ENCODE results near the gene BROX.

BROX gene

DNA sequence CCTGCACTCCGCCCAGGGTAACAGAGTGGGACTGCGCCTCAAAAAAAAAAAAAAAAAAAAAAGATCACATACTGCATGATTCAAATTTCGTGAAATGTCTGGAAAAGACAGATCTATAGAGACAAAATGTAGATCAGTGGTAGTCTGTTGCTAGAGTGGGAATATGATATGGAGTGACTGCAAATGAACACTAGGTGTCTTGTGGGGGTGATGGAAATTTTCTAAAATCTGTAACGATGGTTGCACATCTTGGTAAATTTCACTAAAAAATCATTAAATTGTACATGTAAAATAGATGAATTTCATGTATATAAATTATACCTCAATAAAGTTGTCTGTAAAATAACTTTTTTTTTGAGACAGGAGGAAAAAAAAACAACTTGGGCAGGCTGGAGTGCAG is 5.5 kb upstream of the BROX start:
- H3K4me3 ChIP-seq (ENCODE audit: low read depth, low read length) = no peak overlapping the region
- TF ChIP-seq, protein P1, sequence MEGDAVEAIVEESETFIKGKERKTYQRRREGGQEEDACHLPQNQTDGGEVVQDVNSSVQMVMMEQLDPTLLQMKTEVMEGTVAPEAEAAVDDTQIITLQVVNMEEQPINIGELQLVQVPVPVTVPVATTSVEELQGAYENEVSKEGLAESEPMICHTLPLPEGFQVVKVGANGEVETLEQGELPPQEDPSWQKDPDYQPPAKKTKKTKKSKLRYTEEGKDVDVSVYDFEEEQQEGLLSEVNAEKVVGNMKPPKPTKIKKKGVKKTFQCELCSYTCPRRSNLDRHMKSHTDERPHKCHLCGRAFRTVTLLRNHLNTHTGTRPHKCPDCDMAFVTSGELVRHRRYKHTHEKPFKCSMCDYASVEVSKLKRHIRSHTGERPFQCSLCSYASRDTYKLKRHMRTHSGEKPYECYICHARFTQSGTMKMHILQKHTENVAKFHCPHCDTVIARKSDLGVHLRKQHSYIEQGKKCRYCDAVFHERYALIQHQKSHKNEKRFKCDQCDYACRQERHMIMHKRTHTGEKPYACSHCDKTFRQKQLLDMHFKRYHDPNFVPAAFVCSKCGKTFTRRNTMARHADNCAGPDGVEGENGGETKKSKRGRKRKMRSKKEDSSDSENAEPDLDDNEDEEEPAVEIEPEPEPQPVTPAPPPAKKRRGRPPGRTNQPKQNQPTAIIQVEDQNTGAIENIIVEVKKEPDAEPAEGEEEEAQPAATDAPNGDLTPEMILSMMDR (IDR thresholded peaks at IDR 0.05; ENCODE audit: borderline replicate concordance, insufficient read depth, low read depth, low read length) = no peak

- no peak overlapping the region for H3K4me3 ChIP-seq (ENCODE audit: low read depth, low read length)
- TF ChIP-seq, protein P1 (IDR thresholded peaks at IDR 0.05; ENCODE audit: borderline replicate concordance, insufficient read depth, low read depth, low read length) = no peak
These were observed 2.6 kb upstream of the BROX start for GRCh38 chr1:222709700-222710153.

DNA sequence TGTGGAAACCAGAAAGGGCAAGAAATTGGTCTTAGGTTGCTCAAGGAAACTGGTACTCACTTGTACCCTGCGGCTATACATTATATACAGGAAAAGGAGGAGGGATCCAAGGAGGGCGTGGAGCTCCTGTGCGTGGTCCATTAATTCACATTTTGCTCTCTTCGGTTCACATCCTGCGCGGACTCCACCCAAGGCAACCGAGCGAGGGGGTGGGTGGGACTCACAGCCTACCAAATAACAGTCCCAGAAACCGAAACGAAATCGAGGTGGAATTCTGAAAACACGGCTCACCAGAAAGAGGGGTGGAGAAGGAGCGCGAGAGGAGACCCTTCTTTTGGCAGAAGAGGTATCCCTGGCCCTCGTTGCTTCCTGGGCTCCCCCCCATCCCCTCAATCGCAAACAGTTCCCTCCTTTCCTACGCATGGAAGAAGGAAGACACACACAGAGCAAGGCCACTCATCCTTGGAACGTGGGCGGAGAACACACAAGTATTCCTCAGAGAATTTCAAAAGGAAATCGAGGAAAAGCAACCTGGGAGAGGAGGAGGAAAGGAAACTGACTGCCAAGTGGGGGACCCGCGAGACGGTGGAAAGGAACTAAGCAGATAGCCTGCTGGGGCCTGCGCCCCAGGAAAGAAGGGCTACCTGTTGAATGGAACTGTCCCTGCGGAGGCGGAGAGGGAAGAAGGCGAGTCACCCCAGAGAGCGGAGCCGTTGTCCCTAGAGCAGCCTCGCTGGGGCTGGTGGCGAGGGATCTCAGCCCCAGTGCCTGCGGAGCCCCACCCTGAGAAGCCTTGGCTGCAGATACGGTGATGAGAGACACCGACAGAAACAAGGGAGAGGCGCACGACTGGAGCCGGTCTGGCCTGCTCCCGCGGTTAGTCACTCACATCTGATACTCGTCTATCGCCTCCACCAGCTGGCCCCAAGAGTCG is 778 bp upstream of the BROX start:
- TF ChIP-seq, protein P1 (IDR thresholded peaks at IDR 0.05; ENCODE audit: borderline replicate concordance, insufficient read depth, low read depth, low read length) = no peak
- peak overlapping the region; percentile 82 for H3K4me3 ChIP-seq (ENCODE audit: low read depth, low read length)

- peak overlapping the region; percentile 90 for H3K4me3 ChIP-seq (ENCODE audit: low read depth, low read length)
These were observed 962 bp downstream of the BROX start for GRCh38 chr1:222713091-222713961.

GRCh38 chr1:222716393-222716792 is 4.0 kb downstream of the BROX start:
- TF ChIP-seq, protein P1 (IDR thresholded peaks at IDR 0.05; ENCODE audit: borderline replicate concordance, insufficient read depth, low read depth, low read length) = no peak
- H3K4me3 ChIP-seq (ENCODE audit: low read depth, low read length) = no peak overlapping the region

More at GRCh38 chr1:222713091-222713961, 962 bp downstream of the BROX start:
- TF ChIP-seq, protein P1 (IDR thresholded peaks at IDR 0.05; ENCODE audit: borderline replicate concordance, insufficient read depth, low read depth, low read length) = 0 out of 2 replicates have a peak, but pooled peaks have one; percentile 14

GRCh38 chr1:222728746-222729145 is 16.4 kb downstream of the BROX start:
- H3K4me3 ChIP-seq (ENCODE audit: low read depth, low read length) = no peak overlapping the region
- TF ChIP-seq, protein P1 (IDR thresholded peaks at IDR 0.05; ENCODE audit: borderline replicate concordance, insufficient read depth, low read depth, low read length) = no peak
